Activated CD8-positive, alpha-beta memory T cell treated with anti-CD3 and anti-CD28 coated beads, Interleukin-2, amount 10 ng/mL, durations not matched to agents 7 days and 5 days (primary cell): ENCODE results near the gene ACAP1. TPM values are rescaled to one million over a fixed set of nuclear protein-coding genes. Genes with fewer than 3 reads are reported as not detected.

Source experiments
- ATAC-seq: fragments of 150-1000 bp; cut with Tn5 transposase; one replicate; pipeline ENCODE4 v1.10.0; 2021; ENCODE audit warnings: moderate library complexity
- CTCF ChIA-PET: fragments of 350-600 bp; sonication (Branson Sonifier 250); formaldehyde crosslinking; loops from one replicate; lab custom pipeline; 2021; ENCODE audit warnings: antibody characterized with exemption; lab: Charles Lee
- DNase-seq: peaks from one replicate; pipeline ENCODE4 v3.0.0-alpha.2; 2020
- H3K27ac Mint-ChIP-seq: one replicate; pipeline ENCODE4 v1.8.0; 2021; ENCODE audit warnings: mild to moderate bottlenecking, mixed read lengths
- H3K27me3 Mint-ChIP-seq: one replicate; pipeline ENCODE4 v1.8.0; 2021; ENCODE audit warnings: mixed read lengths
- H3K36me3 Mint-ChIP-seq: one replicate; pipeline ENCODE4 v1.8.0; 2021; ENCODE audit warnings: mild to moderate bottlenecking, mixed read lengths
- H3K4me1 Mint-ChIP-seq: one replicate; pipeline ENCODE4 v1.8.0; 2021; ENCODE audit warnings: mixed read lengths
- H3K4me3 Mint-ChIP-seq: one replicate; pipeline ENCODE4 v1.8.0; 2021; ENCODE audit warnings: mild to moderate bottlenecking, moderate library complexity, mixed read lengths
- H3K9me3 Mint-ChIP-seq: one replicate; pipeline ENCODE4 v1.8.0; 2022; ENCODE audit warnings: low read depth, mixed read lengths
- total RNA-seq, 2 experiments: library from RNA; stranded (reverse); gene quantifications; one replicate each; pipeline ENCODE4 v1.2.3, GENCODE V29; 2021

The ACAP1 gene
- total RNA-seq, 2 experiments from 2014 or later: 594 to 712 TPM

GRCh38 chr17:7314719-7315569 lies 21.4 kb upstream of the ACAP1 start, which contains the start of gene GPS2:
TSS of gene GPS2 (minus strand) at chr17:7315360. CDS start at chr17:7315052, 308 bp downstream.
- Mint-ChIP-seq H3K9me3 (no peaks in the 10 kb centered on the region), H3K4me1 (peaks cover 53% of the 10 kb centered on the region)

GRCh38 chr17:7315570-7316235 lies 20.6 kb upstream of the ACAP1 start:
- CTCF ChIA-PET: interaction anchor here (1.1 to 3.4 kb wide), 8 partner anchors 9 to 34 kb away, joined by 3 to 14 read pairs (median 4); partner anchors contain the start of genes ACAP1 and NEURL4
- Mint-ChIP-seq H3K36me3 (peaks cover 29% of the 10 kb centered on the region), H3K4me1 (peaks cover 45% of the 10 kb centered on the region)

More at GRCh38 chr17:7314719-7315569, 21.4 kb upstream of the ACAP1 start, which contains the start of gene GPS2:
- peak; percentile 87 for ATAC-seq
- Mint-ChIP-seq H3K4me3 (peak within 1 kb of the TSS; percentile 80), H3K27ac (peak within 1 kb of the TSS; percentile 91), H3K36me3 (peaks cover 37% of the 10 kb centered on the region), H3K27me3 (no peaks in the 10 kb centered on the region)
- CTCF ChIA-PET: interaction anchor here (0.7 to 3.4 kb wide), 11 partner anchors 10 to 122 kb away, joined by 3 to 14 read pairs (median 4); partner anchors contain the start of genes ACAP1 and NEURL4
- DNase-seq: peak; percentile 96

GRCh38 chr17:7317161-7317803 lies 19.0 kb upstream of the ACAP1 start:
- Mint-ChIP-seq H3K4me1 (peaks cover 34% of the 10 kb centered on the region), H3K4me3 (no peak overlapping the region), H3K36me3 (peaks cover 30% of the 10 kb centered on the region), H3K9me3 (no peaks in the 10 kb centered on the region), H3K27ac (peak overlapping the region; percentile 64), H3K27me3 (no peaks in the 10 kb centered on the region)
- no peak for ATAC-seq
- CTCF ChIA-PET: interaction anchor here (0.8 to 3.0 kb wide), 3 partner anchors 10 to 37 kb away, joined by 3 to 10 read pairs (median 3); no protein-coding TSS in a partner anchor
- DNase-seq: no peak

More at GRCh38 chr17:7315570-7316235, 20.6 kb upstream of the ACAP1 start:
- Mint-ChIP-seq H3K9me3 (no peaks in the 10 kb centered on the region), H3K27me3 (no peaks in the 10 kb centered on the region), H3K4me3 (peak overlapping the region; percentile 80), H3K27ac (peak overlapping the region; percentile 87)
- DNase-seq (no peak), ATAC-seq (no peak)

- CTCF ChIA-PET: interaction anchor here (1.0 to 3.0 kb wide), 3 partner anchors 9 to 36 kb away, joined by 3 to 10 read pairs (median 6); partner anchors contain the start of gene ACAP1
- DNase-seq (no peak), ATAC-seq (no peak)
- Mint-ChIP-seq H3K4me1 (peaks cover 24% of the 10 kb centered on the region), H3K36me3 (peaks cover 30% of the 10 kb centered on the region), H3K27me3 (no peaks in the 10 kb centered on the region), H3K9me3 (no peaks in the 10 kb centered on the region), H3K27ac (no peak overlapping the region), H3K4me3 (no peak overlapping the region)
Measured at GRCh38 chr17:7318121-7318860, 18.0 kb upstream of the ACAP1 start.

- peaks cover 6% of the 10 kb centered on the region for H3K4me1 Mint-ChIP-seq
- H3K27ac Mint-ChIP-seq: no peak overlapping the region
- H3K9me3 Mint-ChIP-seq: no peaks in the 10 kb centered on the region
- H3K4me3 Mint-ChIP-seq: no peak overlapping the region
- no peaks in the 10 kb centered on the region for H3K27me3 Mint-ChIP-seq
- H3K36me3 Mint-ChIP-seq: peaks cover 28% of the 10 kb centered on the region
- no peak for DNase-seq
- CTCF ChIA-PET: interaction anchor here (0.8 to 1.5 kb wide), 3 partner anchors 16 to 21 kb away, joined by 3 to 6 read pairs (median 5); no protein-coding TSS in a partner anchor
- ATAC-seq: no peak
Measured at GRCh38 chr17:7321466-7321865, 14.9 kb upstream of the ACAP1 start.

- Mint-ChIP-seq H3K4me1 (peaks cover 9% of the 10 kb centered on the region), H3K4me3 (no peak overlapping the region), H3K36me3 (peaks cover 26% of the 10 kb centered on the region), H3K9me3 (no peaks in the 10 kb centered on the region), H3K27me3 (no peaks in the 10 kb centered on the region), H3K27ac (no peak overlapping the region)
- ATAC-seq: no peak
- DNase-seq: no peak
- CTCF ChIA-PET: interaction anchor here (1.0 to 1.5 kb wide), 5 partner anchors 14 to 63 kb away, joined by 3 to 6 read pairs (median 5); partner anchors contain the start of gene ACAP1
Measured at GRCh38 chr17:7322520-7323194, 13.7 kb upstream of the ACAP1 start.

- Mint-ChIP-seq H3K27me3 (no peaks in the 10 kb centered on the region), H3K4me1 (peaks cover 20% of the 10 kb centered on the region), H3K4me3 (no peak overlapping the region), H3K27ac (no peak overlapping the region), H3K9me3 (no peaks in the 10 kb centered on the region), H3K36me3 (peaks cover 25% of the 10 kb centered on the region)
- CTCF ChIA-PET: interaction anchor here (0.9 to 2.3 kb wide), 13 partner anchors 9 to 103 kb away, joined by 3 to 25 read pairs (median 4); partner anchors contain the start of genes ACAP1, GABARAP and GPS2
- ATAC-seq (peak; percentile 54), DNase-seq (peak; percentile 72)
Measured at GRCh38 chr17:7323731-7324437, 12.4 kb upstream of the ACAP1 start.

- Mint-ChIP-seq H3K9me3 (no peaks in the 10 kb centered on the region), H3K27ac (no peak overlapping the region), H3K4me1 (peaks cover 20% of the 10 kb centered on the region), H3K27me3 (no peaks in the 10 kb centered on the region), H3K4me3 (no peak overlapping the region), H3K36me3 (peaks cover 25% of the 10 kb centered on the region)
- CTCF ChIA-PET: interaction anchor here (0.6 to 2.3 kb wide), 13 partner anchors 10 to 252 kb away, joined by 3 to 25 read pairs (median 3); partner anchors contain the start of genes ACAP1, GABARAP and GPS2
- DNase-seq: no peak
- ATAC-seq: no peak
Measured at GRCh38 chr17:7324438-7324779, 11.9 kb upstream of the ACAP1 start.

GRCh38 chr17:7325031-7325528 lies 11.2 kb upstream of the ACAP1 start:
- no peaks in the 10 kb centered on the region for H3K27me3 Mint-ChIP-seq
- H3K36me3 Mint-ChIP-seq: peaks cover 25% of the 10 kb centered on the region
- no peaks in the 10 kb centered on the region for H3K9me3 Mint-ChIP-seq
- H3K27ac Mint-ChIP-seq: no peak overlapping the region
- H3K4me1 Mint-ChIP-seq: peaks cover 22% of the 10 kb centered on the region
- CTCF ChIA-PET: interaction anchor here (0.6 to 2.3 kb wide), 13 partner anchors 10 to 251 kb away, joined by 3 to 25 read pairs (median 3); partner anchors contain the start of genes ACAP1, GABARAP and GPS2
- DNase-seq: no peak
- no peak overlapping the region for H3K4me3 Mint-ChIP-seq
- no peak for ATAC-seq

- no peak overlapping the region for H3K27ac Mint-ChIP-seq
- H3K4me1 Mint-ChIP-seq: peaks cover 25% of the 10 kb centered on the region
Measured at GRCh38 chr17:7326186-7326585, 10.1 kb upstream of the ACAP1 start.

GRCh38 chr17:7327056-7327455 lies 9.3 kb upstream of the ACAP1 start:
- peaks cover 14% of the 10 kb centered on the region for H3K36me3 Mint-ChIP-seq
- no peaks in the 10 kb centered on the region for H3K27me3 Mint-ChIP-seq
- no peak overlapping the region for H3K27ac Mint-ChIP-seq
- CTCF ChIA-PET: interaction anchor here (0.7 to 2.6 kb wide), 4 partner anchors 9 to 23 kb away, joined by 3 to 10 read pairs (median 4); no protein-coding TSS in a partner anchor
- H3K4me3 Mint-ChIP-seq: no peak overlapping the region
- peaks cover 27% of the 10 kb centered on the region for H3K4me1 Mint-ChIP-seq
- DNase-seq: peak; percentile 40
- no peak for ATAC-seq
- no peaks in the 10 kb centered on the region for H3K9me3 Mint-ChIP-seq

More at GRCh38 chr17:7326186-7326585, 10.1 kb upstream of the ACAP1 start:
- Mint-ChIP-seq H3K9me3 (no peaks in the 10 kb centered on the region), H3K36me3 (peaks cover 22% of the 10 kb centered on the region), H3K27me3 (no peaks in the 10 kb centered on the region), H3K4me3 (no peak overlapping the region)
- ATAC-seq: no peak
- peak; percentile 38 for DNase-seq
- CTCF ChIA-PET: interaction anchor here (0.7 to 2.6 kb wide), 3 partner anchors 8 to 24 kb away, joined by 3 to 10 read pairs (median 3); no protein-coding TSS in a partner anchor
